ENCODE measurements around the gene MPG. TPM values are rescaled to one million over a fixed set of nuclear protein-coding genes. Genes with fewer than 3 reads are reported as not detected.

MPG gene
- total and polyA plus RNA-seq, 2 donors (not counting 1 experiment from before 2014, with no cell fraction given) = 59.6 to 66.4 TPM

- Mint-ChIP-seq H3K9me3 (ENCODE audit: insufficient read depth) (no peaks in the 10 kb centered on the region), H3K27ac (no peak overlapping the region), H3K27me3 (no peaks in the 10 kb centered on the region), H3K4me1 (peaks cover 3% of the 10 kb centered on the region), H3K4me3 (no peak overlapping the region)
- TF ChIP-seq, protein P1, sequence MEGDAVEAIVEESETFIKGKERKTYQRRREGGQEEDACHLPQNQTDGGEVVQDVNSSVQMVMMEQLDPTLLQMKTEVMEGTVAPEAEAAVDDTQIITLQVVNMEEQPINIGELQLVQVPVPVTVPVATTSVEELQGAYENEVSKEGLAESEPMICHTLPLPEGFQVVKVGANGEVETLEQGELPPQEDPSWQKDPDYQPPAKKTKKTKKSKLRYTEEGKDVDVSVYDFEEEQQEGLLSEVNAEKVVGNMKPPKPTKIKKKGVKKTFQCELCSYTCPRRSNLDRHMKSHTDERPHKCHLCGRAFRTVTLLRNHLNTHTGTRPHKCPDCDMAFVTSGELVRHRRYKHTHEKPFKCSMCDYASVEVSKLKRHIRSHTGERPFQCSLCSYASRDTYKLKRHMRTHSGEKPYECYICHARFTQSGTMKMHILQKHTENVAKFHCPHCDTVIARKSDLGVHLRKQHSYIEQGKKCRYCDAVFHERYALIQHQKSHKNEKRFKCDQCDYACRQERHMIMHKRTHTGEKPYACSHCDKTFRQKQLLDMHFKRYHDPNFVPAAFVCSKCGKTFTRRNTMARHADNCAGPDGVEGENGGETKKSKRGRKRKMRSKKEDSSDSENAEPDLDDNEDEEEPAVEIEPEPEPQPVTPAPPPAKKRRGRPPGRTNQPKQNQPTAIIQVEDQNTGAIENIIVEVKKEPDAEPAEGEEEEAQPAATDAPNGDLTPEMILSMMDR (IDR thresholded peaks at IDR 0.05) = no peak
- no peak for TF ChIP-seq EZH2 (IDR thresholded peaks at IDR 0.05; ENCODE audit: borderline replicate concordance, insufficient read depth, low read depth, low read length, poor library complexity, severe bottlenecking)
- H3K4me3 ChIP-seq (ENCODE audit: control extremely low read depth in 1 of 5, extremely low read depth in 1 of 5, insufficient read depth in 1 of 5, low read depth in 2 of 5, low read length in 4 of 5) = no peak overlapping the region
- POLR2A ChIA-PET = interaction anchor here (0.5 kb wide), 1 partner anchor 247 kb away, joined by 3 read pairs; no protein-coding TSS in a partner anchor
- H3K27me3 ChIP-seq (replicated peaks in 1 of 4; ENCODE audit: control extremely low read depth in 1 of 4, control insufficient read depth in 3 of 4, insufficient read depth in 4 of 4, low read length in 3 of 4) = no peaks in the 10 kb centered on the region
- H3K36me3 ChIP-seq (replicated peaks in 1 of 2; ENCODE audit: control extremely low read depth in 1 of 2, control insufficient read depth in 1 of 2, extremely low read depth in 1 of 2, insufficient read depth in 2 of 2, low read length in 1 of 2) = peaks cover 2 to 19% of the 10 kb centered on the region in 2 experiments
- no peak overlapping the region for H3K9ac ChIP-seq (ENCODE audit: low read length)
- no peaks in the 10 kb centered on the region for H3K79me2 ChIP-seq (ENCODE audit: control insufficient read depth, insufficient read depth, low read length)
- intact Hi-C loops (cut with micrococcal nuclease) = no loop called here
- CTCF ChIA-PET = interaction anchor here (0.7 to 5.5 kb wide), 7 partner anchors 9 to 257 kb away, joined by 3 to 63 read pairs (median 34); partner anchors contain the start of gene HBQ1
- no peak overlapping the region for H3K4me2 ChIP-seq (replicated peaks; ENCODE audit: low read depth, low read length, poor library complexity, severe bottlenecking)
- H3K27ac ChIP-seq (ENCODE audit: low read length in 2 of 2) = no peak overlapping the region
- ATAC-seq (ENCODE audit: low read depth) (no peak), DNase-seq (no peak)
- H4K20me1 ChIP-seq (ENCODE audit: control insufficient read depth, insufficient read depth, low read length, poor library complexity, severe bottlenecking) = peaks cover 4% of the 10 kb centered on the region
- no peaks in the 10 kb centered on the region for H3K9me3 ChIP-seq (ENCODE audit: control extremely low read depth in 1 of 3, control insufficient read depth in 2 of 3, insufficient read depth in 1 of 3, low read length in 2 of 3)
- no peak overlapping the region for H2AFZ ChIP-seq (ENCODE audit: insufficient read depth, low read depth, low read length, poor library complexity, severe bottlenecking)
- WGBS (ENCODE audit: insufficient coverage) = 57% methylated on average over 2 of the region's 3 CpGs
- peaks cover 0 to 3% of the 10 kb centered on the region in 2 donors for H3K4me1 ChIP-seq (ENCODE audit: control insufficient read depth in 2 of 2, insufficient read depth in 2 of 2, low read length in 2 of 2)
Observed at GRCh38 chr16:104928-105327, 26.9 kb downstream of the MPG start.

DNA sequence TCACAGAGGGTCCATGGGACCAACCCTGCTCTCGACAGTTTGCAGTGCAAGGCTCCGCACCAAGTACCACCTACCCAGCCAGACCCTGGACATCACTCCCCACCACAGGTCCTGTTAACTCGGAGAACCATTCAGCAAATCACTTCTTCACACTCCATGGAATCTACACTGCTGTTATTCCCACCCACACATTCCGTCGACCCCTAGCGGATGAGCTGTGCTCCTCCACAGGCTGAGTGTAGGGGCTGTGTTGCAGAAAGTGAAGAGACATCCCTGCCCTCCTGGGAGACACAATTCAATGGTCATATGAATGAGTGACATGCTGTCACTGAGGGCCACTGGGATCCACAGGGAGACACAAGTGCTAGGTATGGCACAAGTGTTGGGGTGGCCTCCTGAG, 27.5 kb downstream of the MPG start:
- Histone ChIP-seq H3K4me3 (ENCODE audit: control extremely low read depth in 1 of 5, extremely low read depth in 1 of 5, insufficient read depth in 1 of 5, low read depth in 2 of 5, low read length in 4 of 5) (no peak overlapping the region), H2AFZ (ENCODE audit: insufficient read depth, low read depth, low read length, poor library complexity, severe bottlenecking) (no peak overlapping the region), H3K9me3 (ENCODE audit: control extremely low read depth in 1 of 3, control insufficient read depth in 2 of 3, insufficient read depth in 1 of 3, low read length in 2 of 3) (no peaks in the 10 kb centered on the region), H3K36me3 (replicated peaks in 1 of 2; ENCODE audit: control extremely low read depth in 1 of 2, control insufficient read depth in 1 of 2, extremely low read depth in 1 of 2, insufficient read depth in 2 of 2, low read length in 1 of 2) (peaks cover 4 to 23% of the 10 kb centered on the region in 2 experiments), H3K27ac (ENCODE audit: low read length in 2 of 2) (no peak overlapping the region), H3K4me2 (replicated peaks; ENCODE audit: low read depth, low read length, poor library complexity, severe bottlenecking) (no peak overlapping the region), H3K9ac (ENCODE audit: low read length) (no peak overlapping the region), H3K4me1 (ENCODE audit: control insufficient read depth in 2 of 2, insufficient read depth in 2 of 2, low read length in 2 of 2) (peaks cover 0 to 3% of the 10 kb centered on the region in 2 donors), H4K20me1 (ENCODE audit: control insufficient read depth, insufficient read depth, low read length, poor library complexity, severe bottlenecking) (peaks cover 4% of the 10 kb centered on the region), H3K79me2 (ENCODE audit: control insufficient read depth, insufficient read depth, low read length) (no peaks in the 10 kb centered on the region), H3K27me3 (replicated peaks in 1 of 4; ENCODE audit: control extremely low read depth in 1 of 4, control insufficient read depth in 3 of 4, insufficient read depth in 4 of 4, low read length in 3 of 4) (no peaks in the 10 kb centered on the region)
- POLR2A ChIA-PET = no interaction called here
- 87% methylated on average over 3 of the region's 6 CpGs for WGBS (ENCODE audit: insufficient coverage)
- intact Hi-C loops (cut with micrococcal nuclease) = no loop called here
- ATAC-seq (ENCODE audit: low read depth) (no peak), DNase-seq (no peak)
- CTCF ChIA-PET = interaction anchor here (2.2 to 5.5 kb wide), 5 partner anchors 9 to 256 kb away, joined by 14 to 63 read pairs (median 43); partner anchors contain the start of gene HBQ1
- Mint-ChIP-seq H3K27ac (no peak overlapping the region), H3K27me3 (no peaks in the 10 kb centered on the region), H3K9me3 (ENCODE audit: insufficient read depth) (no peaks in the 10 kb centered on the region), H3K4me1 (peaks cover 3% of the 10 kb centered on the region), H3K4me3 (no peak overlapping the region)
- TF ChIP-seq, protein P1 (IDR thresholded peaks at IDR 0.05) = no peak
- TF ChIP-seq EZH2 (IDR thresholded peaks at IDR 0.05; ENCODE audit: borderline replicate concordance, insufficient read depth, low read depth, low read length, poor library complexity, severe bottlenecking) = no peak
